Gastroesophageal sphincter (tissue), 4 donors: ENCODE data around the gene SPAG16. TPM values are rescaled to one million over a fixed set of nuclear protein-coding genes. Genes with fewer than 3 reads are reported as not detected.

ENCODE experiments used
- ATAC-seq: fragments of 150-250 bp; one replicate; pipeline ENCODE4 v1.9.1; 2016; ENCODE audit warnings: mild to moderate bottlenecking, moderate library complexity
- H3K27ac ChIP-seq, 4 donors: fragments of 200-600 bp; sonication (generic) in 3 of 4; 1 replicate in 3 of 4; 2 replicates in 1 of 4; pipeline ENCODE4 v1.5.1; 2016 to 2019
- H3K27me3 ChIP-seq: fragments of 200-600 bp; sonication (generic); one replicate; pipeline ENCODE4 v1.5.1; 2019
- H3K36me3 ChIP-seq, 2 donors: fragments of 200-600 bp; sonication (generic); one replicate each; pipeline ENCODE4 v1.5.1; 2019; ENCODE audit warnings: control low read depth in 1 of 2
- H3K4me1 ChIP-seq, 3 donors: fragments of 200-600 bp; sonication (generic); 1 replicate in 2 of 3; 2 replicates in 1 of 3; pipeline ENCODE4 v1.5.1; 2016 to 2019; ENCODE audit warnings: control low read depth in 2 of 3
- H3K4me3 ChIP-seq, 2 donors: fragments of 200-600 bp; sonication (generic); one replicate each; pipeline ENCODE4 v1.5.1; 2019; ENCODE audit warnings: mild to moderate bottlenecking in 1 of 2, moderate library complexity in 1 of 2
- H3K9me3 ChIP-seq, 3 donors: fragments of 200-600 bp; sonication (generic); one replicate each; pipeline ENCODE4 v1.5.1; 2017 to 2019; ENCODE audit warnings: control low read depth in 2 of 3
- EP300 ChIP-seq: sonication (generic); formaldehyde crosslinking; IDR thresholded peaks from one replicate; pipeline ENCODE4 v1.6.1; 2017; ENCODE audit warnings: antibody characterized with exemption, mild to moderate bottlenecking
- POLR2A ChIP-seq, 2 donors: fragments of 450-650 bp; IDR thresholded peaks; one replicate each; pipeline ENCODE4 v1.6.1; 2017; ENCODE audit warnings: antibody characterized with exemption in 2 of 2, mild to moderate bottlenecking in 2 of 2, moderate library complexity in 1 of 2
- POLR2AphosphoS5 ChIP-seq: sonication (generic); formaldehyde crosslinking; IDR thresholded peaks from one replicate; pipeline ENCODE4 v1.6.1; 2017; ENCODE audit warnings: antibody characterized with exemption
- WGBS, 2 donors: methylation state at CpG; one replicate each; pipeline ENCODE4 v1.1.5; 2018; ENCODE audit warnings: low coverage in 1 of 2; 5-methylcytosine and 5-hydroxymethylcytosine counted together
- total RNA-seq, 4 donors: library from RNA; depleted of rRNA; stranded (reverse); fragments of >200 nt; gene quantifications; one replicate each; pipeline ENCODE4 v1.1.0, GENCODE V29; 2016
- TF ChIP-seq, protein P1 (sequence below), 4 experiments: fragments of 200-600 bp in 2 of 4; fragments of 450-650 bp in 2 of 4; sonication (generic) in 1 of 4; IDR thresholded peaks; one replicate each; pipeline ENCODE4 v1.5.1; 2017 to 2019; ENCODE audit warnings: antibody characterized with exemption in 4 of 4, mild to moderate bottlenecking in 2 of 4, moderate library complexity in 2 of 4

The SPAG16 gene
- total RNA-seq = 10 to 100 TPM; 28.9 to 39.8 (median 36.7) TPM

- H3K9me3 ChIP-seq = no peaks in the 10 kb centered on the region
- peak; percentile 56 for TF ChIP-seq POLR2AphosphoS5
- no peak for TF ChIP-seq EP300
- peak; percentile 26 to 29 for TF ChIP-seq POLR2A (IDR thresholded peaks at IDR 0.05)
- H3K27ac ChIP-seq = peak within 1 kb of the TSS; percentile 0 to 84 (median 72)
- ATAC-seq = peak; percentile 98
- H3K4me1 ChIP-seq = peaks cover 0 to 23% (median 8%) of the 10 kb centered on the region in 3 donors
- H3K36me3 ChIP-seq = no peaks in the 10 kb centered on the region
- 0 to 4% methylated on average over 14 to 16 of the region's 59 CpGs for WGBS, 2 donors
- peak within 1 kb of the TSS; percentile 60 to 73 for H3K4me3 ChIP-seq
- H3K27me3 ChIP-seq = no peaks in the 10 kb centered on the region
Measured at GRCh38 chr2:213284105-213285090, at the start of gene SPAG16. SPAG16 (plus strand) TSS chr2:213284464.

GRCh38 chr2:213234641-213235040 is 49.6 kb upstream of the SPAG16 start:
- Histone ChIP-seq H3K27me3 (peaks cover 6% of the 10 kb centered on the region), H3K27ac (no peak overlapping the region), H3K9me3 (no peaks in the 10 kb centered on the region), H3K4me3 (no peak overlapping the region), H3K36me3 (no peaks in the 10 kb centered on the region), H3K4me1 (peaks cover 0 to 6% (median 0%) of the 10 kb centered on the region in 3 donors)
- ATAC-seq = no peak
- WGBS, 2 donors = 77 to 80% methylated on average over 1 of the region's 1 CpG
- TF ChIP-seq EP300 = no peak
- no peak for TF ChIP-seq POLR2AphosphoS5
- TF ChIP-seq, protein P1, sequence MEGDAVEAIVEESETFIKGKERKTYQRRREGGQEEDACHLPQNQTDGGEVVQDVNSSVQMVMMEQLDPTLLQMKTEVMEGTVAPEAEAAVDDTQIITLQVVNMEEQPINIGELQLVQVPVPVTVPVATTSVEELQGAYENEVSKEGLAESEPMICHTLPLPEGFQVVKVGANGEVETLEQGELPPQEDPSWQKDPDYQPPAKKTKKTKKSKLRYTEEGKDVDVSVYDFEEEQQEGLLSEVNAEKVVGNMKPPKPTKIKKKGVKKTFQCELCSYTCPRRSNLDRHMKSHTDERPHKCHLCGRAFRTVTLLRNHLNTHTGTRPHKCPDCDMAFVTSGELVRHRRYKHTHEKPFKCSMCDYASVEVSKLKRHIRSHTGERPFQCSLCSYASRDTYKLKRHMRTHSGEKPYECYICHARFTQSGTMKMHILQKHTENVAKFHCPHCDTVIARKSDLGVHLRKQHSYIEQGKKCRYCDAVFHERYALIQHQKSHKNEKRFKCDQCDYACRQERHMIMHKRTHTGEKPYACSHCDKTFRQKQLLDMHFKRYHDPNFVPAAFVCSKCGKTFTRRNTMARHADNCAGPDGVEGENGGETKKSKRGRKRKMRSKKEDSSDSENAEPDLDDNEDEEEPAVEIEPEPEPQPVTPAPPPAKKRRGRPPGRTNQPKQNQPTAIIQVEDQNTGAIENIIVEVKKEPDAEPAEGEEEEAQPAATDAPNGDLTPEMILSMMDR (IDR thresholded peaks at IDR 0.05) = no peak
- TF ChIP-seq POLR2A (IDR thresholded peaks at IDR 0.05) = no peak

DNA sequence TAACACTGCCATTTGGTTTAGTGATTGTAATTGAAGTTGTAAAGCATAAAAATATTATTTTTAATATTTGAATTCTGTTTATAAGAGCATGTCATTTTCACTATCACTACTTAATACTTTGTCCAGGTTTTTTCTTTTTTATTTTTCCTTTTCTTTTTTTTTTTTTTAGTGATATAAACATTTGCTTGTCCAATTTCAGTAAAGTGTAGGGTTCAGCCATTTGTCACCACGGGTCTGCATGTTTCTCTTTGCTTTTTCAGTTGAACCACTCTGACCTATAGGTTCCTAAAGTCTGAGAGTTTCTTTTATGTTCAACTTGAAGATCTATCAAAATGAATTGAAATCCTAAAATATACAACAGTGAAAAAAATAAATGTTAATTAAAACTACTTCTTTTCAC is 48.5 kb upstream of the SPAG16 start:
- WGBS, 2 donors = 50 to 70% methylated on average over 1 of the region's 1 CpG
- Histone ChIP-seq H3K27me3 (peaks cover 6% of the 10 kb centered on the region), H3K27ac (no peak overlapping the region), H3K4me3 (no peak overlapping the region), H3K36me3 (no peaks in the 10 kb centered on the region), H3K4me1 (peaks cover 0 to 6% (median 0%) of the 10 kb centered on the region in 3 donors), H3K9me3 (no peaks in the 10 kb centered on the region)
- TF ChIP-seq POLR2AphosphoS5 (no peak), EP300 (no peak), POLR2A (IDR thresholded peaks at IDR 0.05) (no peak)
- TF ChIP-seq, protein P1 (IDR thresholded peaks at IDR 0.05) = no peak
- ATAC-seq = no peak

GRCh38 chr2:213237251-213237650 is 47.0 kb upstream of the SPAG16 start:
- no peak for TF ChIP-seq EP300
- TF ChIP-seq POLR2A (IDR thresholded peaks at IDR 0.05) = no peak
- TF ChIP-seq, protein P1 (IDR thresholded peaks at IDR 0.05) = no peak
- no peak for TF ChIP-seq POLR2AphosphoS5
- no peak for ATAC-seq
- H3K9me3 ChIP-seq = no peaks in the 10 kb centered on the region
- no peaks in the 10 kb centered on the region for H3K36me3 ChIP-seq
- H3K4me1 ChIP-seq = peaks cover 0 to 6% (median 0%) of the 10 kb centered on the region in 3 donors
- no peak overlapping the region for H3K4me3 ChIP-seq
- no peak overlapping the region for H3K27ac ChIP-seq
- WGBS, 2 donors = 50 to 52% methylated on average over 1 of the region's 1 CpG
- H3K27me3 ChIP-seq = peaks cover 6% of the 10 kb centered on the region

DNA sequence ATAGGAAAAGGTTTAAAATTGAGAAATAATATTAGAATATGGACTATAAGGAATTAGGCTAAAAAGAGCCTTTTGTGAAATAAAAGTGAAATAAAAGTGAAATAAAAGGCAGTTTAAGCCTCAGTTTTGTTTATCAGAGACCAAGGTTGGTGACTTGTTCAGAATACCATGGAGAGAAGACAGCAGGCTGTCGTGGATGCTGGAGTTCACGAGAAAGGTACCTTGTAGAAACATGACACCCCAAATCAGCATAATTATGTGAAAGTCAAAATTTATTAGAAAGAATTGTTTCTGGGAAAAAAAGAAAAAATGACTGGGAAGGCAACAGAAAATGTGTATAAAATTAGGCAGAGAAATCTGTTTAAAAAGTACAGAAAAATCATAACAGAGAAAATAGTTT is 46.5 kb upstream of the SPAG16 start:
- Histone ChIP-seq H3K4me1 (peaks cover 0 to 6% (median 0%) of the 10 kb centered on the region in 3 donors), H3K27me3 (peaks cover 4% of the 10 kb centered on the region), H3K27ac (no peak overlapping the region), H3K9me3 (no peaks in the 10 kb centered on the region), H3K36me3 (no peaks in the 10 kb centered on the region), H3K4me3 (no peak overlapping the region)
- TF ChIP-seq POLR2AphosphoS5 (no peak), EP300 (no peak), POLR2A (IDR thresholded peaks at IDR 0.05) (no peak)
- TF ChIP-seq, protein P1 (IDR thresholded peaks at IDR 0.05) = no peak
- no peak for ATAC-seq
- 65 to 92% methylated on average over 2 of the region's 2 CpGs for WGBS, 2 donors
